T-helper 1 cell treated with Interleukin-12 subunit alpha and Interleukin-12 subunit beta and Interleukin-4 antibody, amounts not matched to agents 30 μg/mL and 1 μg/mL, for 36 hours (primary cell): ENCODE measurements around the gene FOSL2.

Source experiments
- H3K27ac Mint-ChIP-seq: one replicate; pipeline ENCODE4 v1.8.0; 2021; ENCODE audit warnings: mild to moderate bottlenecking, mixed read lengths
- H3K27me3 Mint-ChIP-seq: one replicate; pipeline ENCODE4 v1.8.0; 2021; ENCODE audit warnings: low read depth, mixed read lengths
- H3K36me3 Mint-ChIP-seq: one replicate; pipeline ENCODE4 v1.8.0; 2021; ENCODE audit warnings: low read depth, mixed read lengths
- H3K4me1 Mint-ChIP-seq: one replicate; pipeline ENCODE4 v1.8.0; 2021; ENCODE audit warnings: low read depth, mixed read lengths
- H3K4me3 Mint-ChIP-seq: one replicate; pipeline ENCODE4 v1.8.0; 2021; ENCODE audit warnings: mild to moderate bottlenecking, moderate library complexity, mixed read lengths
- H3K9me3 Mint-ChIP-seq: one replicate; pipeline ENCODE4 v1.8.0; 2021; ENCODE audit warnings: mixed read lengths

FOSL2 gene

GRCh38 chr2:28454016-28454930, 61.6 kb downstream of the FOSL2 start:
- Mint-ChIP-seq H3K27ac (no peak overlapping the region), H3K4me3 (no peak overlapping the region), H3K27me3 (peaks cover 5% of the 10 kb centered on the region), H3K4me1 (peaks cover 28% of the 10 kb centered on the region), H3K36me3 (no peaks in the 10 kb centered on the region), H3K9me3 (no peaks in the 10 kb centered on the region)

DNA sequence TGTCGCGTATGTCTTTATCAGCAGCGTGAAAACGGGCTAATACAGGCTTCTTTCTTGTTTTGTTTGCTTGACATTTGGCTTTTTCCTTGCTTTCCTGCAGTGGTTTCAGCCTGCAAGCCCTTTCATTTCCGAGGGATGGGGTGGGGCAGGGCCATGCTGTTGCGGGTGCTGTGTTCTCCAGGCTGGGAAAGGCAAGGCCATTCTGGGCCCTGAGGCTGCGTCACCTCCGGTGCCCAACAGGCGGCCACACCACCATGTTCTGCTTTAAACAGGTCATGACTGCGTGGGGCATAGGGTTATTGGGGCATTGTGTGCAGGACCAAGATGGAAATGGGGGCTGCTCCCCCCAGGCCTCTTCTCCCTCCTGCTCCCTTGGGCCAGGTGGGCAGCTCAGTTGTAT, 64.6 kb downstream of the FOSL2 start:
- Mint-ChIP-seq H3K9me3 (peaks cover 5% of the 10 kb centered on the region), H3K27ac (no peak overlapping the region), H3K27me3 (peaks cover 14% of the 10 kb centered on the region), H3K4me1 (peaks cover 14% of the 10 kb centered on the region), H3K4me3 (no peak overlapping the region), H3K36me3 (peaks cover 5% of the 10 kb centered on the region)

- Mint-ChIP-seq H3K9me3 (peaks cover 14% of the 10 kb centered on the region), H3K27ac (no peak overlapping the region), H3K4me3 (no peak overlapping the region), H3K36me3 (peaks cover 11% of the 10 kb centered on the region), H3K4me1 (peaks cover 26% of the 10 kb centered on the region), H3K27me3 (peaks cover 19% of the 10 kb centered on the region)
Observed at GRCh38 chr2:28461056-28461455, 68.4 kb downstream of the FOSL2 start.

- no peak overlapping the region for H3K4me3 Mint-ChIP-seq
- H3K9me3 Mint-ChIP-seq = peaks cover 14% of the 10 kb centered on the region
- H3K27me3 Mint-ChIP-seq = peaks cover 19% of the 10 kb centered on the region
- H3K4me1 Mint-ChIP-seq = peaks cover 26% of the 10 kb centered on the region
- no peak overlapping the region for H3K27ac Mint-ChIP-seq
- peaks cover 11% of the 10 kb centered on the region for H3K36me3 Mint-ChIP-seq
Observed at GRCh38 chr2:28462122-28462521, 69.5 kb downstream of the FOSL2 start.

GRCh38 chr2:28463211-28463816, 70.7 kb downstream of the FOSL2 start:
- Mint-ChIP-seq H3K27ac (no peak overlapping the region), H3K36me3 (peaks cover 13% of the 10 kb centered on the region), H3K4me3 (no peak overlapping the region), H3K27me3 (peaks cover 15% of the 10 kb centered on the region), H3K4me1 (peaks cover 23% of the 10 kb centered on the region), H3K9me3 (peaks cover 14% of the 10 kb centered on the region)

- Mint-ChIP-seq H3K9me3 (peaks cover 14% of the 10 kb centered on the region), H3K27me3 (peaks cover 19% of the 10 kb centered on the region), H3K36me3 (peaks cover 13% of the 10 kb centered on the region), H3K27ac (no peak overlapping the region), H3K4me3 (no peak overlapping the region), H3K4me1 (peaks cover 23% of the 10 kb centered on the region)
Observed at GRCh38 chr2:28463893-28464292, 71.2 kb downstream of the FOSL2 start.

DNA sequence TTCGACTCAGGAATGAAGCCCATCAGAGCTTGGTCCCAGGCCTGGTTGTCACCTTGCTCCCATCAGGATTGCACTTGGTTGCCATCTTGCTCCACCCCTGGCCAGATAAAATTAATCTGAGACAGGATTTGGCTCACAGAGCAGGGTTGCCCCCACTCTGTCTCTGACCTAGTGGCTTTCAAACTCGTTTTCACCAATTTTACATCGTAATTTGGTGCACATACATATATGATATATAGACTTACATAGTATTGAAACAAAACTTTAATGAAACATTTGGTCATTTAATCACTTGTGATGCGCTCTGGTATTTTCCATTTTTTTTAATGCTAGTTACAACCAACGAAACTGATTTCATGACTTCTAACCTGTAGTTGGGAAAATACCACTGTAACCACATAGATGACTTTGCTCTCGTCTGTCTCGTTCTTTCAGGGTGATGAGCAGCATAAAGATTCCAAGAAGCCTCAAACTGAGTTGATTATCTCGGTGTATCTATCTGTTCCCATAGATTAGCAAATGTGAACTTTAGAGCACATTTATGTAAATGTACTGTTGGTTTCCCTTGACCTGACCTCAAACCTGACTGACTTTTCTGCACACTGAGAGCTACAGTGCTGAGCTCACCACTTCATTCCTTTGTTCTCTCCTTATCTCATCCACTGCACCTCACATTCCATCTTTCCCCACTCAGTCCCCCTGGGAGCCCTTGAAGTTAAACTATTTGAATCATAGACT, 72.7 kb downstream of the FOSL2 start:
- H3K4me1 Mint-ChIP-seq = peaks cover 31% of the 10 kb centered on the region
- H3K27ac Mint-ChIP-seq = peak overlapping the region; percentile 70
- peaks cover 19% of the 10 kb centered on the region for H3K27me3 Mint-ChIP-seq
- H3K4me3 Mint-ChIP-seq = peak overlapping the region; percentile 3
- H3K9me3 Mint-ChIP-seq = peaks cover 14% of the 10 kb centered on the region
- peaks cover 13% of the 10 kb centered on the region for H3K36me3 Mint-ChIP-seq
